PC-9 (cell line): ENCODE measurements around the gene MVP.

Experiments used
- CTCF ChIP-seq: fragments of 200-600 bp; sonication (generic); conservative IDR thresholded peaks from 2 replicates; pipeline ENCODE4 v1.6.1; 2017; ENCODE audit warnings: mixed run types, antibody characterized with exemption, mild to moderate bottlenecking, moderate library complexity
- EZH2 ChIP-seq: fragments of 200-600 bp; sonication (generic); IDR thresholded peaks from 2 replicates; pipeline ENCODE4 v1.8.0; 2017; ENCODE audit warnings: antibody characterized with exemption, low read depth

- no peak for TF ChIP-seq CTCF
- no peak for TF ChIP-seq EZH2
Observed at GRCh38 chr16:29837841-29838240, 17.6 kb downstream of the MVP start.
